Measurements from ENCODE around the gene PODN. TPM values are rescaled to one million over a fixed set of nuclear protein-coding genes. Genes with fewer than 3 reads are reported as not detected.

PODN gene
- total RNA-seq, 1 donor from 2014 or later: 0.26 TPM

- no peak for DNase-seq (ENCODE audit: low spot score, unreplicated experiment)
- Mint-ChIP-seq H3K36me3 (ENCODE audit: insufficient read depth) (peaks cover 17% of the 10 kb centered on the region), H3K4me1 (ENCODE audit: low read depth) (peaks cover 5% of the 10 kb centered on the region), H3K4me3 (ENCODE audit: low read depth) (no peak overlapping the region), H3K9me3 (ENCODE audit: low read depth) (no peaks in the 10 kb centered on the region), H3K27me3 (peaks cover 3% of the 10 kb centered on the region), H3K27ac (no peak overlapping the region)
- TF ChIP-seq CTCF (IDR thresholded peaks at IDR 0.05; ENCODE audit: unreplicated experiment): no peak
These were observed 11.7 kb upstream of the PODN start for GRCh38 chr1:53050310-53050709.

- Mint-ChIP-seq H3K27ac (no peak overlapping the region), H3K4me1 (ENCODE audit: low read depth) (peaks cover 5% of the 10 kb centered on the region), H3K4me3 (ENCODE audit: low read depth) (no peak overlapping the region), H3K9me3 (ENCODE audit: low read depth) (no peaks in the 10 kb centered on the region), H3K27me3 (peaks cover 3% of the 10 kb centered on the region), H3K36me3 (ENCODE audit: insufficient read depth) (peaks cover 17% of the 10 kb centered on the region)
- no peak for DNase-seq (ENCODE audit: low spot score, unreplicated experiment)
- TF ChIP-seq CTCF (IDR thresholded peaks at IDR 0.05; ENCODE audit: unreplicated experiment): no peak
These were observed 10.3 kb upstream of the PODN start for GRCh38 chr1:53051676-53052075.

- H3K4me3 Mint-ChIP-seq (ENCODE audit: low read depth): no peak overlapping the region
- no peak overlapping the region for H3K27ac Mint-ChIP-seq
- no peaks in the 10 kb centered on the region for H3K4me1 Mint-ChIP-seq (ENCODE audit: low read depth)
- no peaks in the 10 kb centered on the region for H3K9me3 Mint-ChIP-seq (ENCODE audit: low read depth)
- peaks cover 48% of the 10 kb centered on the region for H3K27me3 Mint-ChIP-seq
- DNase-seq (ENCODE audit: low spot score, unreplicated experiment): no peak
- no peak for TF ChIP-seq CTCF (IDR thresholded peaks at IDR 0.05; ENCODE audit: unreplicated experiment)
- peaks cover 9% of the 10 kb centered on the region for H3K36me3 Mint-ChIP-seq (ENCODE audit: insufficient read depth)
These were observed 4.9 kb upstream of the PODN start for GRCh38 chr1:53057127-53057526.

GRCh38 chr1:53060579-53060978, 1.4 kb upstream of the PODN start:
- Mint-ChIP-seq H3K4me1 (ENCODE audit: low read depth) (no peaks in the 10 kb centered on the region), H3K27ac (no peak overlapping the region), H3K36me3 (ENCODE audit: insufficient read depth) (no peaks in the 10 kb centered on the region), H3K4me3 (ENCODE audit: low read depth) (no peak overlapping the region), H3K27me3 (peaks cover 77% of the 10 kb centered on the region), H3K9me3 (ENCODE audit: low read depth) (no peaks in the 10 kb centered on the region)
- DNase-seq (ENCODE audit: low spot score, unreplicated experiment): no peak
- no peak for TF ChIP-seq CTCF (IDR thresholded peaks at IDR 0.05; ENCODE audit: unreplicated experiment)

GRCh38 chr1:53061123-53061858, 722 bp upstream of the PODN start:
- H3K27me3 Mint-ChIP-seq: peaks cover 80% of the 10 kb centered on the region
- H3K9me3 Mint-ChIP-seq (ENCODE audit: low read depth): no peaks in the 10 kb centered on the region
- no peak for DNase-seq (ENCODE audit: low spot score, unreplicated experiment)
- H3K4me1 Mint-ChIP-seq (ENCODE audit: low read depth): no peaks in the 10 kb centered on the region
- H3K27ac Mint-ChIP-seq: no peak overlapping the region
- peak overlapping the region; percentile 61 for H3K4me3 Mint-ChIP-seq (ENCODE audit: low read depth)
- TF ChIP-seq CTCF (IDR thresholded peaks at IDR 0.05; ENCODE audit: unreplicated experiment): no peak
- H3K36me3 Mint-ChIP-seq (ENCODE audit: insufficient read depth): no peaks in the 10 kb centered on the region
